NCI-H345 (cell line): ENCODE measurements around the gene OR2J3.
"Not testable (repeated sequence)": the region's sequence is repeated elsewhere in the genome, so short reads cannot be mapped to it uniquely, and the experiment has no call there.

Experiments used
- DNase-seq: peaks from one replicate; lab custom pipeline; 2025; lab: John Stamatoyannopoulos, UW

Gene OR2J3

DNA sequence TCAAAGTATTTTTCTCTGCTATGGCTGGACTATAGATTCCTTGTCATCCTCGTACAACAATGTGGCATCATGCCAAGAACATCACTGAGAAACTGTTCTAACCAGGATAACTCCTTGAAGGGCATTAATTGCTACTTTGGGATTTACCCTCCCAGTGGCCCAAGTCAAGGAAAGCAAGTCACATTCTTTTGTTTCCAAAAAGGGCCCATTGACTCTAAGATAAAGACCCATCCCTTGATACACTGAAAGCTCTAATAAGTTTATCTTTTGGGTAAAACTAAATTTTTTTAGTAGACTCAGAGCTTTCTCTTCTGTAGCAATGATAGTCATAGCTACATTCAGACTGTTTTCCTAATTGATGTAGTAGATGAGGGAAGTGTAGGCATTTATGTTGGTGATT is at the start of gene OR2J3:
TSS of gene OR2J3 (plus strand) at position 301 of the 400 bp plus-strand sequence. CDS start 3,833 bp downstream, outside the sequence.
- DNase-seq, result no peak

DNA sequence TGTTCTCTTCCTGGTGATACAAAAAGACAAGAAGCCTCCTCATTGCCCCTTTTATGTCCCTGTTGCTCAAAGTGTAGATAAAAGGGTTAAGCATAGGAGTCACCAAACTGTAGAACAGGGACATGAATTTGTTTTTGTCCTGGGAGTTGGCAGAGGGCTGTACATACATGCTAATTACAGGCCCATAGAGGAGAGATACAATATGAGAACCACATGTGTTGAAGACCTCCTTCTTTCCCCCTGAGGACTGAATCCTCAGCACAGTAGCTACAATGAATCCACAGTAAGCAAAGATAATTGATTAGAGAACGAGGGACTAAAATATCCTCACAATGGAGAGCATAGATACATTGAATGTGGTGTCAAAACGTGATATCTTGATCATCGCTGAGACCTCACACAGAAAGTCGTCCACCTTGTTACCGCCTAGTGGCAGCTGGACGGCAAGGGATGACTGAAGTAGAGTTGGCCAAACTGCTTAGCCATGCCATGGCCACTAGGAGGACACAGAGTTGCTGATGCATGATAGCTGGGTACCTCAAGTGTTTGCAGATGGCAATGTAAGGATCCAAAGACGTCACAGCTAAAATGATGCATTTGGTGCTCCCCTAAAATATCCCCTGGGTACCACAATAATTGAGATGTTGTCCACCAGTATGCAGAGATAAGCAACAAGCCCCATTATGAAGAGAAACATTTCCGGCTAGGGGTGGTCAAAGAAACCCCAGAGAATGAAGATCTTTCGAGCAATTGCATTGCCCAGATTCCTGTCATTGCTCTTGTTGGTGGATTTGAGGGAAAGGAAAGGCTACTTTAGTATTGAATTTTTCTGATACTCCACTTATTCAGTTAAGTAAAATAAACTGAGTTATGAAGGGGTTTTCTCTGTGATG is 35.8 kb upstream of the OR2J3 start:
- DNase-seq, result no peak

DNA sequence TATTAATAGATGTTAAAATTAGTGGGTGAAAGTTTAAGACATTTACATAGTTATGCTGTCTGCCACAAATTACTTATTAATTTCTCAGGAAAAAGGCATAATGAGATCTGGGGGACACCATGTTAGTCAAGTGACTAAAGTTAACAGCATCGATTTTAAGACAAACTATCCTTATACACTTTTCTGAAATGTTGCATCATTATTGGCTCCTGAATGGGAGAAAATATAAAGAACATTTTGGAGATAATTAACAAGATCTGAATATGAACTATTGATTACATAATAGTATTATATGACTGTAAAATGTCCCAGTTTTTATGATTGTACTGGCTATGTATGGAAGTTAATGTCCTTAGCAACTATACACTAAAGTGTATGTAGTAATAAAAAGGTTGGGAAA is 28.7 kb upstream of the OR2J3 start:
- no peak for DNase-seq

DNA sequence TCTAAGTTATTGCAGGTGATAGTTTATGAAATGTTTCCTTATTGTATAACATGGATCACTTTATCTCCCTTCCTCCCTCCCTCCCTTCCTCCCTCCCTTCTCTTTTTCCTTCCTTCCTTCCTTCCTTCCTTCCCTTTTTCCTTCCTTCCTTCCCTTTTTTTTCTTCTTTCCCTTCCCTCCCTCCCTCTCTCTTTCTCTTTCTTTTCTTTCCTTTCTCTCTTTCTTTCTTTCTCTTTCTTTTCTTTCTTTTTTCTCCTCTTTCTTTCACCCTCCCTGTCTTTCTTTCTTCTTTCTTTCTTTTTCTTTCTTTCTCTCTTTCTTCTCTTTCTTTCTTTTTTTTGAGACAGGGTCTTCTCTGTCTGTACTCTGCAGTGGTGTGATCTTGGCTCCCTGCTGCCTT is 26.5 kb upstream of the OR2J3 start:
- DNase-seq, result no peak

DNA sequence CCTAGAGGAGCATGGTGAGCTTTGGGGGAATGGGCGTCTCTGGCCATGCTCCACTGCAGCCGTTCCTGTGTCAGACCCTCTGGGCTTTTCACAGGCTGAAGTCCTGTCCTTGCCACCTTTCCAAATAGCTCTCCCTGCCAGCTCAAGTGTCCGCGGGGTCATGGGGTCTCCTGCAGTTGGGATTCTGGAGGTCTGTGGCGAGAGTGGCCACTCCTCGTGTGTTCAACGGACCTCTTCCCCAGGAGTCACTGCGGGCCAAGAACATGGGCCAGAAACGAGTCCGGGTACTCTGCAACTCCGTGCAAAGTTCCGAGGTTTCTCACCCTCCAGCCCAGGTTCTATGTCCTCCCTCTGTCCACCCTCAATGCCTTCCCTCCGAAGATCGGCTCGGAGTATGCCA is 25.4 kb upstream of the OR2J3 start:
- no peak for DNase-seq

DNA sequence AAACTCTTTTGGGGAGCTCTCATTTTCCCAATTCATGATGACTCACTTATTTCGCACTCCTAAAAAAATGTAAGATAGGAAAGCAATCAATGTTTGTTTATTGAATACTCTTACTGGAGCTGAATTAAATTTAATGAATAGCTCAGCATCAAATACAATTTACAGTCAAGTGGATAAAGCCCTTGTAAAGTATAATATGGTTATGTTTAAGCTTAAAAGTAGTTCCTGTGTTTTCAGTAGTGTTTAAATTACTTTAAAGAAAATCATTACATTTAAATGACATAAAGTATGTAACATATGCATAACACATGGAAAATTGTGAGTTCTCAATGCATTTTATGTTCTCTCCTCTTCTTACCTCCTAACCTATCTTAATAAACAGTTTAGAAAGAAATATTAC is 20.6 kb upstream of the OR2J3 start, which contains the start of gene OR2B3:
TSS of gene OR2B3 (minus strand) at position 101 of the 400 bp plus-strand sequence. CDS start at position 36, 65 bp downstream.
- no peak for DNase-seq

DNA sequence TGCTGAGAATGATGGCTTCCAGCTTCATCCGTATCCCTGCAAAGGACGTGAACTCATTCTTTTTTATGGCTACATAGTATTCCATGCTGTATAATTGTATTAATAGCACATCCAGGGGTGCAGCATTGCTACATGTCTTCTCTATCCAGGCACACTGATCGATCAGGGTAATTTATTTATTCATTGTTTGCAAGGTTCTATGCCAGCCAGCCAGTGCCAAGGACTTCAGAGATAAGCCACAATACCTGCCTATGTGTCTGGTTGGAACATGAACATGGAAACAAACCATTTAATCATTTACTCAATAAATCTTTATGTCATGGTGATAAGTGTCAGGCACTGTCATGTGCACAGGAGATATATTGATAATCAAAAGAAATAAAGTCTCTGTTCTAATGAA is 14.9 kb upstream of the OR2J3 start:
- no peak for DNase-seq

DNA sequence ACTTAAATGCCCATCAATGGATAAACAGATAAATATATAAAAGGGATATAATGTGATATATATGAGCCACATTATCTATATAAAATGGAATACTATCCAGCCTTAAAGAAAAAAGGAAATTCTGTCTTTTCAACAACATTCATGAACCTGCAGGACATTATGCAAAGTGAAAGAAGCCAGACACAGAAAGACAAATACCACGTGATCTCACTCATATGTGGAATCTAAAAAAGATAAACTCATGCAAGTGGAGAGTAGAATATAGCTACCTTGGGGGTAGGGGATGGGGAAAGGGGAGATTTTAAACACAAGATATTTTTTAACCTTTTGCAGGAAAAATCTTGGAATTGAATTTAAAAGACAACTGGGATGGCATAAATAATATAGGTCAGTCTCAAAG is 10.1 kb upstream of the OR2J3 start:
- no peak for DNase-seq

DNA sequence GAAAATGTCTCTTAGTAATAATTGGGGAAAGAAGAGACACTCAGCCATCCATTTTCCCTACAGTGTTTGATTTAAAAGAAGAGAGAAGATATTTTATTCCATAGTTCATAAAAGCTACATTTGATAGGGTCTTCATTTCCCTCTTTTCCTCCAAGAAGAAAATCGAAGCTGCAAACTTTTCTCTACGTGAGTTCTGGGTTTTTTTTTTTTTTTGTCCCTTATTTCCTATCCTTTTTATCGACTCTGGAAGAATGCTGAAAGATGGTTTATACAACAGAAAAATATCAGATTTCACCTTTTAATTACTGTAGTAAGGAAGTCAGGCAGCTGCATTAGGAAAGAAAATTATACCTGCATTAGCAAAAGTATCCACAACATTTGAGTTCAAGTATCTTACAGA is 8.7 kb upstream of the OR2J3 start, which contains the start of gene OR2J1:
TSS of gene OR2J1 (plus strand) at position 301 of the 400 bp plus-strand sequence. CDS start 1,453 bp downstream, outside the sequence.
- no peak for DNase-seq

DNA sequence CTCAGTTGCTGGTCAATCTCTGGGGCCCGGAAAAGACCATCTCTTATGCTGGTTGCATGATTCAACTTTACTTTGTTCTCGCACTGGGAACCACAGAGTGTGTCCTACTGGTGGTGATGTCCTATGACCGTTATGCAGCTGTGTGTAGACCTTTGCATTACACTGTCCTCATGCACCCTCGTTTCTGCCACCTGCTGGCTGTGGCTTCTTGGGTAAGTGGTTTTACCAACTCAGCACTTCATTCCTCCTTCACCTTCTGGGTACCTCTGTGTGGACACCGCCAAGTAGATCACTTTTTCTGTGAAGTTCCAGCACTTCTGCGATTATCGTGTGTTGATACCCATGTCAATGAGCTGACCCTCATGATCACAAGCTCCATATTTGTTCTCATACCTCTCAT is 4.3 kb downstream of the OR2J3 start:
- DNase-seq, result no peak

DNA sequence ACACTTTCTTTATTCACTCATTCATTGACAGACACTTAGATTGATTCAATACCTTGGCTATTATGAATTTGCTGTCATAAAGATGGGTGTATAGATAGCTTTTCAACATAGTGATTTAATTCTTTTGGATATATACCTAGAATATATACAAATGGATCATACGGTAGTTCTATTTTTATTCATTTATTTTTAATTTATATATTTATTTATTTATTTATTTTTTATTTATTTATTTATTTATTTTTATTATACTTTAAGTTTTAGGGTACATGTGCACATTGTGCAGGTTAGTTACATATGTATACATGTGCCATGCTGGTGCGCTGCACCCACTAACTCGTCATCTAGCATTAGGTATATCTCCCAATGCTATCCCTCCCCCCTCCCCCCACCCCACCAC is 7.1 kb downstream of the OR2J3 start:
- DNase-seq, result not testable (repeated sequence)

DNA sequence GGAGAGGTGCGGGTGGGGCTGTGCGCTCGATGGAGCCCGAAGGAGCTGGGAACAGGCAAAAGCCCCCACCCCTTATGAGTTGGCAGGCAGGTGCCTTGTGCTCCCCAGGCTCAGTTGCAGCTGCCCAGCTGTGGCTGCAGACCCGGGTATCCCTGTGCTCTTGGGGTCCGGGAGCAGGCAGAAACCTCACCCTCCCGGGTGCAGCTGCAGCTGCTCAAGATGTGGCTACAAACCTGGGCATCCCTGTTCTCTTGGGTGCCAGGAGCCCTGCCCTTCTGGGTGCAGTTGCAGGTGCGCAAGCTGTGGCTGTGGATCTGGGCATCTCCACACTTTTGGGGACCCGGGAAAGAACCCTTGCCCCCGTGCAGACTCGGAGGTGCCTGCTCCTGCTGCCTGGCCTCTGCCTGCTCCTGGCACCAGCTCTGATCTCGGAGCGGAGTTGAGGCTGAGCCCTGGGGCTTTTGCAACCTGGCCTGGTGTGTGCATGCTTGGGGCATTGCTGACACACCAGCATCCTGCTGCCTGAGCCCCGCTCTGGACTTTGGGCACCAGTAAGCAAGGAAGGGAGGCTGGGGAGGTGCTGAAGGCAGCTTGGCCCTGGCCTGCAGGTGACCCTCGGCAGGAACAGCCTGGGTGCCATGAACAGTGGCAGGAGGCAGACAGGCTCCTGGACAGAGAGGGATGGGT is 21.6 kb downstream of the OR2J3 start:
- no peak for DNase-seq

DNA sequence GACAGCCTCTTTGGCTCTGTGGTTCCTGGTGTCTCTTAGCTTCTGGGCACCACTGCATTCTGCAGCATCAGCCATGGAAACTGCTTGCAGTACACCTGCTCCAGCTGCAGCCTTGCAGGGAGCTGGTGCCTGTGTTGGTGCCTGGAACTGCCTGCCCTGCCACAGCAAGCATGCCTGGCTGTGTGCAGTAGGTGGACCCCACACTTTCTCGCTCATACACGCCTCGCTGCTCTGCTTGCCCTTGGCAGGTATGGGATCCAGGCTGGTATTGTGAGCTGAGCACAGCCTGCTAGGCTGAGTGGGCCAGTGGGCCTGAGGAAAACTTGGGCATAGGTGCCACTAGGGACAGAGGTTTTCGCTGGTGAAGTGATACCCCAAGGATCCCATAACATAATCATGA is 22.8 kb downstream of the OR2J3 start:
- no peak for DNase-seq

DNA sequence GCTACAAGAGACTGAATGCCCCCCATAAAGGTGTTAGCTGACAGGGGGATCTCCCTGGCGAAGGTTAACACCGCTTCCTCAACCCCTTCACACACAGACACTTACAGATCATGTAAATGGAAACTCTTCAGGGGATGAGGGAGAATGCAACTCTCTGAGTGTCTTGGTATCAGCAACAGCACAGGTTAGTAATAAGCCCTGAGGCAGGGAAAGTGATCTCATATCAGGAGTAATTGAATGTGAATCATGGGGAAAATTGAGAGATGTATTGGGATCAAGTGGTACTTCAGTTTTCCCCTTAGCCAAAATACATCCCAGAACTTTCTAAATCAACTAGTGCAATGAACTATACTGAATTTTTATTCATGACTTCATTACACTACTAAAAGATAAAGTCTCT is 23.8 kb downstream of the OR2J3 start:
- no peak for DNase-seq

DNA sequence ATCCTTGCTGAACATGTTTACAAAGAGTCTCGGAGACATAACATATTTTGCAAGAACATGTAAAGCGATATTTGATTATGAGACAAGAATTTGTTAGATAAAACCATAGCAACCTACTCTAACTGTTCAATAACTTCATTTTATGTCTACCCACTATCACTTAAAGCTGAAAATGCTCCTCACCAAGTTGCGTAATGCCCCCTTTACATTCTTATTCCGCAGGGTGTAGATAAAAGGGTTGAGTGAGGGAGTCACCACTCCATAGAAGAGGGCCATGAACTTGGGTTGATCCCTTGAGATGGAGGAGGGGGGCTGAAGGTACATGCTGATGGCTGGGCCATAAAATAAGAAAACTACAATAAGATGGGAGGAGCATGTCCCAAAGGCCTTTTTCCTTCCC is 29.9 kb downstream of the OR2J3 start:
- no peak for DNase-seq

DNA sequence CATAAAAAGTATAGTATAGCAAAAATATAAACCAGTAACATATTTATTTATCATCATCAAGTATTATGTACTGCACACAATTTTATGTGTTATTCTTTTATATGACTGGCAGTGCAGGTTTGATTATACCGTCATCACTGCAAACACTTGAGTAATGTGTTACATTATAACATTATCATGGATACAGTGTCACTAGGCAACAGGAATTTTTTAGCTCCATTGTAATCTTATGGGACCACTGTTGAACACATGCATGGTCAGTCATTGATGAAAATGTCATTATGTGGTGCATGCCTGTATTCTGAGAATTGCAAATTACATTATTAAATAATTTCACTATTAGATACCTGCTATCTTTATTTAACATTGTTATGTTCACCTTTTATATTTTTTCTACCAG is 33.7 kb downstream of the OR2J3 start:
- no peak for DNase-seq

DNA sequence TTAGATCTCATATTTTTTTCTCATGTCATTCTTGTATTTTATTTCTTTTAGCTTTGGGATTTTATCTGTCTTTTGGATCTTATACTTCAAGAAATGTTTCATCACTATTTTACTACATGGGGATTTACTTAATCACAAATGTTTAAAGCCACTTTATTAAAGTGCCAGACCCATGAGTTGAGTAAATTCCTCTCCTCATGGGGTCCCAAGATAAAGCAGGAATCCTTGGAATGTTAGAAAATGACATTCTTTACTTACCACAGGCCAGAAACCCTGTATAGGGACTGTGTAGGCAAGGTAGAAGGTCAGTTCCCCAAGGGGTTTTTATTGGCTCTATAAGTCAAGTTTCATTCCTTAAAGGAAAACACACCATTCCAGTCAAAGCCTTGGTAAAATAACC is 34.5 kb downstream of the OR2J3 start:
- no peak for DNase-seq

DNA sequence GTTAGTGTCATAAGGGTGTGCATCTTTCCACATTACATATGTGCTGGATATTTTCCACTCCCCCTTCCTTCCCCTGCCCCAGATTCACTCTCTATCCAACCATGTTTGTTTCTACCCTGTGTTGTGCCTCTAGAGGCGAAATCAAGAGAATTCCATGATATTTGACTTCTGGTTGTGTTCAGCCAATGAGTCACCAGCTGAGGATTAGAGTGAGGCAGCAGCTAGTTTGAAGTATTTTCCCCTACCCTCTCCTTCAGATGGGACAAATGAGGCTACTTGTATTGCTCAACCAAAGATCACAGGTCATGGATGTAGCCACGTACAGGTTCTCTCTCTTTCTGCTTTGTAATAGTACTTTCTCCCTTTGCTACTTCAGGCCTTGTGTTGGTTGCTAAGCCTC is 38.3 kb downstream of the OR2J3 start:
- no peak for DNase-seq

DNA sequence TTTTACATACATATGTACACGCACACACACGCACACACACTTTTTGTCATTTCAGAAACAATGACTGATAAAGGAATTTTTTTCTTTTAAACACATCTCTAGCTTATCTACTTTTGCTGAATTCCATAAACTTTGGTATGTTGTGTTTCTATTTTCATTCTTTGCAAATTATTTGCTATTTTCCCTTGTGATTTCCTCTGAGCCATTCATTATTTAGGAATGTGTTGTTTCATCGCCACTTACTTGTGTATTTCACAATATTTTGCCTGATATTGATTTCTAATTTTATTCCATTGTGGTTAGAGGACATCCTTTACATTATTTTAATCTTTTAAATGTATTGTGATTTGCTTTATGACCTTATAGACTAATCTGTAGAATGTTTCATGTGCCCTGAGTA is 39.2 kb downstream of the OR2J3 start:
- no peak for DNase-seq

DNA sequence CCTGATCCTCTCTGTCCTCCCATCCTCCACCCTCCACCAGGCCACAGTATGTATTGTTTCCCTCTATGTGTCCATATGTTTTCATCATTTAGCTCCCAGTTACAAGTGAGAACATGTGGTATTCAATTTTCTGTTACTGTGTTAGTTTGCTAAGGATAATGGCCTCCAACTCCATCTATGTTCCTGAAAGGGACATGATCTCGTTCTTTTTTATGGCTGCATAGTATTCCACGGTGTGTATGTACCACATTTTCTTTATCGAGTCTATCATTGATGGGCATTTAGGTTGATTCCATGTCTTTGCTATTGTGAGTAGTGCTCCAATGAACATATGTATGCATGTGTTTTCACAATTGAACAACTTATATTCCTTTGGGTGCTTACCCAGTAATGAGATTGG is 41.6 kb downstream of the OR2J3 start:
- not testable (repeated sequence) for DNase-seq

DNA sequence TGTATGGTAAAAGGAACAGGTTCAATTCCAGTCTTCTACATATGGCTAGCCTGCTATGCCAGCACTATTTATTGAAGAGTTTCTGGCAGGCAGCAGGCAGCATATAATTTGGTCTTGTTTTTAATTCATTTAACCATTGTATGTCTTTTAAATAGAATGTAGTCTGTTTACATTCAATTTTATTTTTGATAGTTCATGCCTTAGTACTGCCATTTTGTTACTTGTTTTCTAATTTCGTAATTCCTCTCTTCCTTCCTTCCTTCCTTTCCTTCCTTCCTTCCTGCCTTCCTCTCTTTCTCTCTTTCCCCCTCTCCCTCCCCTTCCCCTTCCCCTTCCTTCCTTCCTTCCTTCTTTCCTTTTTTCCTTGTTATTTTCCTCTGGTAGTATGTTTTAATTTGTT is 45.2 kb downstream of the OR2J3 start:
- DNase-seq, result no peak

DNA sequence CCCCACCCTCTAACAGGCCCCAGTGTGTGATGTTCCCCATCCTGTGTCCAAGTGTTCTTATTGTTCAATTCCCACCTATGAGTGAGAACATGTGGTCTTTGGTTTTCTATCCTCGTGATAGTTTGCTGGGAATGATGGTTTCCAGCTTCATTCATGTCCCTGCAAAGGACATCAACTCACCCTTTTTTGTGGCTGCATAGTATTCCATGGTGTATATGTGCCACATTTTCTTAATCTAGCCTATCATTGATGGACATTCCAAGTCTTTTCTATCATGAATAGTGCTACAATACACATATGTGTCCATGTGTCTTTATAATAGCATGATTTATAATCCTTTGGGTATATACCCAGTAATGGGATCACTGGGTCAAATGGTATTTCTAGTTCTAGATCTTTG is 47.3 kb downstream of the OR2J3 start:
- DNase-seq, result not testable (repeated sequence)

DNA sequence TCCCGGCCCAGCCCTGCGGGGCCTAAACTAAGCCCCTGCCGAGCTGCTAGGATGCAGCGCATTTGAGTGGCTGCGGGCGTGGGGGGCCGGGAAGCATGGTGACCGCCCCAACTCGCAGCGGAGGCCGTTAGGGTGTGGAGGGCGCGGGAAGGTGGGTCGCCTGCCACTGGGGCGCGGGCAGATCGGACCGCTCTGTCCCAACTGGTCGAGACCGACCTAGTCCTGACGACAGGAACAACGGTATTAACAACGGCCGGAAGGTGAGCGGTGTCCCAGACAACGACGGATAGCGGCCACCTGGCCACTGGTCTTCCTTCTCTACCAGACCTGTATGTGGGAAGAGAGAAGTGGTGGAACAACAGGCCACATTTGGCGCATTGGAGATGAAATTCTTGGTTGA is 52.1 kb downstream of the OR2J3 start:
- DNase-seq, result not testable (repeated sequence)
